ENCODE data around the gene CC2D2A.
"Not testable (repeated sequence)": the region's sequence is repeated elsewhere in the genome, so short reads cannot be mapped to it uniquely, and the experiment has no call there.

DNA sequence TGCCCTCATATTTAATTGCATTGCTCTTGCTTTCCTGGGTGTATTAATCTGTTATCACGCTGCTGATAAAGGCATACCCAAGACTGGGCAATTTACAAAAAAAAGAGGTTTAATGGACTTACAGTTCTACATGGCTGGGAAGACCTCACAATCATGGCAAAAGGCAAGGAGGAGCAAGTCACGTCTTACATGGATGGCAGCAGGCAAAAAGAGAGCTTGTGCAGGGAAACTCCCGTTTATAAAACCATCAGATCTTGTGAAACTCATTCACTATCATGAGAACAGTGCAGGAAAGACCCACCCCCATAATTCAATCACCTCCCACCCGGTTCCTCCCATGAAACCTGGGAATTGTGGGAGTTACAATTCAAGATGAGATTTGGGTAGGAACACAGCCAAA lies 48.0 kb downstream of the CC2D2A start:
- not testable (repeated sequence) for TF ChIP-seq POLR2AphosphoS5 (IDR thresholded peaks at IDR 0.05; ENCODE audit: low read depth, low read length); JUND (IDR thresholded peaks at IDR 0.05); EZH2 (IDR thresholded peaks at IDR 0.05); CTCF (IDR thresholded peaks at IDR 0.05 in 2 of 3, conservative IDR thresholded peaks at IDR 0.05 in 1 of 3; ENCODE audit: borderline replicate concordance in 1 of 3, insufficient read depth in 1 of 3, low read depth in 2 of 3, low read length in 2 of 3); POLR2A (IDR thresholded peaks at IDR 0.05; ENCODE audit: borderline replicate concordance, extremely low read depth, insufficient read depth, insufficient read length)
